Subcutaneous adipose tissue (tissue), 4 donors: ENCODE measurements around the gene CXCL8. TPM values are rescaled to one million over a fixed set of nuclear protein-coding genes. Genes with fewer than 3 reads are reported as not detected.

Experiments
- total RNA-seq, 4 donors: library from RNA; depleted of rRNA; stranded (reverse); fragments of >200 nt; gene quantifications; one replicate each; pipeline ENCODE4 v1.1.0, GENCODE V29; 2016
- TF ChIP-seq, protein P1 (sequence below): fragments of 450-650 bp; IDR thresholded peaks from one replicate; pipeline ENCODE4 v1.5.1; 2016; ENCODE audit warnings: low read depth, mild to moderate bottlenecking, control low read depth, antibody characterized with exemption, moderate library complexity

The CXCL8 gene
- total RNA-seq = 10 to 100 TPM in 1 of 4 donors, 1 to 10 TPM in 2, under 1 TPM in 1; 0.38 to 14.5 (median 3.5) TPM

DNA sequence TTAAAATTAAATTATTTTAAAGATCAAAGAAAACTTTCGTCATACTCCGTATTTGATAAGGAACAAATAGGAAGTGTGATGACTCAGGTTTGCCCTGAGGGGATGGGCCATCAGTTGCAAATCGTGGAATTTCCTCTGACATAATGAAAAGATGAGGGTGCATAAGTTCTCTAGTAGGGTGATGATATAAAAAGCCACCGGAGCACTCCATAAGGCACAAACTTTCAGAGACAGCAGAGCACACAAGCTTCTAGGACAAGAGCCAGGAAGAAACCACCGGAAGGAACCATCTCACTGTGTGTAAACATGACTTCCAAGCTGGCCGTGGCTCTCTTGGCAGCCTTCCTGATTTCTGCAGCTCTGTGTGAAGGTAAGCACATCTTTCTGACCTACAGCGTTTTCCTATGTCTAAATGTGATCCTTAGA lies at the start of gene CXCL8:
Gene CXCL8, plus strand, starts transcription at position 217 of the 426 bp plus-strand sequence. Its CDS starts 90 bp downstream, at position 307.
- TF ChIP-seq, protein P1, sequence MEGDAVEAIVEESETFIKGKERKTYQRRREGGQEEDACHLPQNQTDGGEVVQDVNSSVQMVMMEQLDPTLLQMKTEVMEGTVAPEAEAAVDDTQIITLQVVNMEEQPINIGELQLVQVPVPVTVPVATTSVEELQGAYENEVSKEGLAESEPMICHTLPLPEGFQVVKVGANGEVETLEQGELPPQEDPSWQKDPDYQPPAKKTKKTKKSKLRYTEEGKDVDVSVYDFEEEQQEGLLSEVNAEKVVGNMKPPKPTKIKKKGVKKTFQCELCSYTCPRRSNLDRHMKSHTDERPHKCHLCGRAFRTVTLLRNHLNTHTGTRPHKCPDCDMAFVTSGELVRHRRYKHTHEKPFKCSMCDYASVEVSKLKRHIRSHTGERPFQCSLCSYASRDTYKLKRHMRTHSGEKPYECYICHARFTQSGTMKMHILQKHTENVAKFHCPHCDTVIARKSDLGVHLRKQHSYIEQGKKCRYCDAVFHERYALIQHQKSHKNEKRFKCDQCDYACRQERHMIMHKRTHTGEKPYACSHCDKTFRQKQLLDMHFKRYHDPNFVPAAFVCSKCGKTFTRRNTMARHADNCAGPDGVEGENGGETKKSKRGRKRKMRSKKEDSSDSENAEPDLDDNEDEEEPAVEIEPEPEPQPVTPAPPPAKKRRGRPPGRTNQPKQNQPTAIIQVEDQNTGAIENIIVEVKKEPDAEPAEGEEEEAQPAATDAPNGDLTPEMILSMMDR = no peak

DNA sequence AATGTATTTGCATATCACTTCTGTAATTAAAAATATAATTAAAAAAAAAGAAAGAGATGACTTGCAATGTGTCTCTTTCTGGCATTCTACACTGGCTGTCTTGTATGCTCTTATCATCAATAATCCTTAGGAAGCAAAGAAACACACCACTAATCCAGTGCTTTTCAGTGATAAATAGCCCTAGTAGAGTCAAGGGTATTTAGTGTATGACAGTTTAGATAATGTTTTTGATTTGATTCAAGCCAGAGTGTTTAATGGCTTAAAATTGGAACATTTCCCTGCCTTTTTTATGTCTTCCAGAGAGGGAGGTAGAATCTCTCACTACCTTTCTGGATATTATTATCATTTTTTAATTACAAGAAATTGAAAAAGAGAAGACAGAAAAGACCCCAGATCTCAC lies 48.6 kb upstream of the CXCL8 start:
- TF ChIP-seq, protein P1 = no peak

DNA sequence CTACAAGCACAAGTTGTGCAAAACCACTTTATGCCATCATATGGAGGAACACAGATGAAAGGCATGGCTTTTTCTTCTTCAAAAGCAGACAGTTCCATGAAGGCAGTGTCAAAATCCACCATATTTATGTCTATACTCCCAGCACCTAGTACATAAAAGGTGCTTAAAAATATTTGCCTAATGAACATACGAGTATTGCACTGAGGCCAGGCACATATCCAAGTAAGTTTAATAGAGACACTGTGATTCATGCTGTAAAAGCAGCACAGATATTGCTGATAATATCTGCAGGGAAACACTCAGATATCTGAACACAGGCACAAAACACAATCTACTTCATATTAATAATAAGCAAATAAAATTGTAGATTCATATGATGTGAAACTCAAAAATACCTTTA lies 48.1 kb upstream of the CXCL8 start:
- TF ChIP-seq, protein P1 = no peak

DNA sequence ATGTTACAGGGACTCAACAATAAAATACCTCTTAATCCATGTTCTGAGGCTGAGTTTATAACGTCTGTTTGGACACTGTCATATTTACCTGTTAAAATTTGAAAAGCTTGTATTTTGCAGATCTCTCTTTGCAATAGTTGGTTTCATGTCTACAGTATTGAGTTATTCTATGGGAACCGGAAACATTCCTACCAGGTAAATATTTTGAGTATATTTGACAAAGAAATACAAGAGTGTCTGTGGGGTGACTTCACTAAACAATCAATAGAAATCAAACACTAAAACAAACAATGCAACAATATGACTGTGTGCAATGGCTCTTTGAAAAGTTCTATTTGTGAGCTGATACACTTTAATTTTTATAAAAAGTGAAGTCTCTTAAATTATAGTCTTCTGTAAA lies 47.7 kb upstream of the CXCL8 start:
- TF ChIP-seq, protein P1 = no peak

DNA sequence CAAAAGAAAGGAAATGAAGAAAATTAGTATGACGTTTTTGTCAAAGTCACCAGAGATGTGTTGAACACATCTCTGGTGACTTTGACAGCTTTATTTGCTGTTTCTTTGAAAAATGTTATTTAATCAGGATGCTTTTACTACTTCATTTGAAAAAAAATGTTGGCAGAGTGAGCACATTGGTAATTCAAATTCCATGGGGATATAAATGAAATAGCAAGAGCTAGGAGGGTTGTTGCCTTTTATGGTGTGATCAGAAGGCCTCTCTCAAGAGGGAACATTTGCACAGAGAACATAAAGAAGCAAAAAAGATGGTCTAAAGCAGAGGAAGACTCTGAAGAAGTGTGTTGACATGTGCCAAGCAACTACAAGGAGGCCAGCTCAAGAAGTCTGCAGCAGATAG lies 46.6 kb upstream of the CXCL8 start:
- TF ChIP-seq, protein P1 = no peak

DNA sequence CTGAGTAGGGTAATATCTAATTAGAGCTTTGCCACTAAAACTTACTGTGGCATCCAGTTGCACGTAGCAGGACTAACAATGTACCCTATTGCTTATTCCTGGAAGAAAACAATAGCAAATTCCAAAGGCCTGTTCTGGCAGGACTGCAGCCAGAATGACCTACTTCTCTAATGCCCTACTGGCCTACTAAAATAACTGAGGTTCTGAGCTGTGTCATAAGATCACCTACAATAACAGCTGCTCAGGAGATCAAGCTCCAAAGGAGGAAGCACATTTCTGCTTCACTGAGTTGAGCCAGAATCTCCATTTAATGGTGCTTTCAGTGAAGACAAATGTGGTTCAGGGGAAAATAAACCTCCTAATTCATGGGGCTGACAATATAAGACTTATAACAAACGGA lies 42.2 kb upstream of the CXCL8 start:
- TF ChIP-seq, protein P1 = no peak

DNA sequence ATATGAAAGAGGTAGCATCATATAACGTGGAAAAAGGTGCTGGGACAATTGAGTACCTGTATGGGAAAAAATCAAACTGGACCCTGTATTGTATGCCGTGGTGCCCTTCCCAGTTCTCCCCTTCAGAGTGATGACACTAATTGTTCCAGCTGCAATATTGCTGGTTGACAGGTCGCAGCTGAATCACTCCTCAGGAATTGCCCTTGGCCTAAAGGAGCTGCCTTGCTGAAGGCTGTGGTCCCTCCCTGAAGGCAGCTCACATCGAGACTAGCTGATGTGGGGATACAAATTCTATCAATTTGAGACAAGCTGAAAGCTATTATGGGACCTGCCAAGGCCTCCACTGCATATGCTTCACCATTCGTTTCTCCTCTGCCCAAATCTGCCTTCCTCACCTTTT lies 39.3 kb upstream of the CXCL8 start:
- TF ChIP-seq, protein P1 = no peak
